Liver (tissue), 9 donors: Measurements from ENCODE around the gene OTOF. TPM values are rescaled to one million over a fixed set of nuclear protein-coding genes. Genes with fewer than 3 reads are reported as not detected.

ENCODE experiments used
- DNase-seq: peaks from one replicate; pipeline ENCODE4 v3.0.0-alpha.2; 2017; ENCODE audit warnings: low spot score
- H3K27ac ChIP-seq, 2 donors: one replicate each; pipeline ENCODE4 v1.7.0; 2013; ENCODE audit warnings: inconsistent platforms in 2 of 2, low read length in 2 of 2, control low read depth in 1 of 2, low read depth in 1 of 2, mild to moderate bottlenecking in 1 of 2
- H3K27me3 ChIP-seq, 4 donors: one replicate each; pipeline versions ENCODE4 v1.6.1 to v1.7.0; 2013; ENCODE audit warnings: low read length in 3 of 4, inconsistent platforms in 1 of 4, mild to moderate bottlenecking in 1 of 4, moderate library complexity in 1 of 4; ENCODE audit not compliant: control insufficient read depth in 4 of 4, insufficient read depth in 4 of 4
- H3K36me3 ChIP-seq, 4 donors: one replicate each; pipeline versions ENCODE4 v1.6.1 to v1.7.0; 2013; ENCODE audit warnings: low read length in 3 of 4, mild to moderate bottlenecking in 3 of 4, low read depth in 1 of 4, moderate library complexity in 1 of 4; ENCODE audit not compliant: control insufficient read depth in 4 of 4, insufficient read depth in 3 of 4
- H3K4me1 ChIP-seq, 4 donors: one replicate each; pipeline versions ENCODE4 v1.6.1 to v1.7.0; 2013; ENCODE audit warnings: low read length in 3 of 4, mild to moderate bottlenecking in 3 of 4, moderate library complexity in 1 of 4; ENCODE audit not compliant: control insufficient read depth in 4 of 4, insufficient read depth in 4 of 4
- H3K4me3 ChIP-seq, 3 donors: one replicate each; pipeline versions ENCODE4 v1.6.1 to v1.7.0; 2013; ENCODE audit warnings: low read length in 3 of 3, control low read depth in 1 of 3, low read depth in 1 of 3, mild to moderate bottlenecking in 1 of 3
- H3K9ac ChIP-seq, 2 donors: one replicate each; pipeline ENCODE4 v1.7.0; 2013; ENCODE audit warnings: low read length in 2 of 2, mild to moderate bottlenecking in 2 of 2, moderate library complexity in 2 of 2, control low read depth in 1 of 2, low read depth in 1 of 2
- H3K9me3 ChIP-seq, 4 donors: one replicate each; pipeline versions ENCODE4 v1.6.1 to v1.7.0; 2013; ENCODE audit warnings: low read length in 3 of 4; ENCODE audit not compliant: control insufficient read depth in 4 of 4
- EGR1 ChIP-seq, 2 donors: IDR thresholded peaks; 2 replicates each; pipeline ENCODE4 v1.6.1; 2016 to 2018; ENCODE audit warnings: antibody characterized with exemption in 2 of 2, low read depth in 2 of 2
- FOXA1 ChIP-seq: IDR thresholded peaks from 2 replicates; pipeline ENCODE4 v1.6.1; 2016; ENCODE audit warnings: antibody characterized with exemption
- GABPA ChIP-seq, 2 donors: IDR thresholded peaks in 1 of 2; conservative IDR thresholded peaks in 1 of 2; 2 replicates each; pipeline ENCODE4 v1.6.1; 2016; ENCODE audit warnings: antibody characterized with exemption in 2 of 2, mild to moderate bottlenecking in 1 of 2, moderate library complexity in 1 of 2
- HNF4A ChIP-seq, 2 donors: conservative IDR thresholded peaks; 2 replicates each; pipeline ENCODE4 v1.6.1; 2016; ENCODE audit warnings: antibody characterized with exemption in 2 of 2, mild to moderate bottlenecking in 2 of 2
- HNF4G ChIP-seq: IDR thresholded peaks from 2 replicates; pipeline ENCODE4 v1.6.1; 2016; ENCODE audit warnings: antibody characterized with exemption
- JUND ChIP-seq, 2 donors: IDR thresholded peaks; 2 replicates each; pipeline ENCODE4 v1.6.1; 2016; ENCODE audit warnings: antibody characterized with exemption in 2 of 2
- NR2F2 ChIP-seq: IDR thresholded peaks from 2 replicates; pipeline ENCODE4 v1.6.1; 2016; ENCODE audit warnings: antibody characterized with exemption
- RAD21 ChIP-seq, 2 donors: IDR thresholded peaks; 2 replicates each; pipeline ENCODE4 v1.6.1; 2016; ENCODE audit warnings: antibody characterized with exemption in 2 of 2, mild to moderate bottlenecking in 2 of 2
- SP1 ChIP-seq: IDR thresholded peaks from 2 replicates; pipeline ENCODE4 v1.6.1; 2018; ENCODE audit warnings: antibody characterized with exemption, mild to moderate bottlenecking
- TAF1 ChIP-seq: conservative IDR thresholded peaks from 2 replicates; pipeline ENCODE4 v1.6.1; 2016; ENCODE audit warnings: antibody characterized with exemption, mild to moderate bottlenecking
- YY1 ChIP-seq: IDR thresholded peaks from 2 replicates; pipeline ENCODE4 v1.6.1; 2016; ENCODE audit warnings: antibody characterized with exemption, mild to moderate bottlenecking
- WGBS: extraction: QIAGEN DNeasy Blood & Tissue Kit; methylation state at CpG from one replicate; pipeline ENCODE4 v1.1.7; 2013; 5-methylcytosine and 5-hydroxymethylcytosine counted together
- polyA plus RNA-seq, 2 donors: library from polyadenylated mRNA; stranded (reverse) in 1 of 2; unstranded in 1 of 2; fragments of 200-250 nt in 1 of 2; fragments of >200 nt in 1 of 2; fragmentation: Nextera tagmentation in 1 of 2; extraction: Ambion mirVana in 1 of 2; gene quantifications; one replicate each; pipeline versions ENCODE4 v1.2.1 to v1.2.3, GENCODE V29; 2013 to 2015
- total RNA-seq, 2 donors: library from RNA; depleted of rRNA; stranded (reverse); fragments of >200 nt; gene quantifications; one replicate each; pipeline ENCODE4 v1.2.3, GENCODE V29; 2014
- TF ChIP-seq, protein P1 (sequence below): IDR thresholded peaks from 2 replicates; pipeline ENCODE4 v1.6.1; 2016; ENCODE audit warnings: antibody characterized with exemption
- TF ChIP-seq, protein P2 (sequence below): fragments of 150-350 bp; IDR thresholded peaks from 2 replicates; pipeline ENCODE4 v1.5.1; 2017; ENCODE audit warnings: improper control_type of control experiment, low read depth, low read length; ENCODE audit not compliant: missing input control
- TF ChIP-seq, protein P3 (sequence below): IDR thresholded peaks from 2 replicates; pipeline ENCODE4 v1.6.1; 2016; ENCODE audit warnings: antibody characterized with exemption, mild to moderate bottlenecking
- donor health status: healthy.
- donor health status: healthy.
- donor health status: healthy.
- donor health status: healthy.
- donor health status: healthy.

Gene OTOF
- total and polyA plus RNA-seq, 4 donors = 0.06 to 0.28 (median 0.07) TPM; not detected in 1

DNA sequence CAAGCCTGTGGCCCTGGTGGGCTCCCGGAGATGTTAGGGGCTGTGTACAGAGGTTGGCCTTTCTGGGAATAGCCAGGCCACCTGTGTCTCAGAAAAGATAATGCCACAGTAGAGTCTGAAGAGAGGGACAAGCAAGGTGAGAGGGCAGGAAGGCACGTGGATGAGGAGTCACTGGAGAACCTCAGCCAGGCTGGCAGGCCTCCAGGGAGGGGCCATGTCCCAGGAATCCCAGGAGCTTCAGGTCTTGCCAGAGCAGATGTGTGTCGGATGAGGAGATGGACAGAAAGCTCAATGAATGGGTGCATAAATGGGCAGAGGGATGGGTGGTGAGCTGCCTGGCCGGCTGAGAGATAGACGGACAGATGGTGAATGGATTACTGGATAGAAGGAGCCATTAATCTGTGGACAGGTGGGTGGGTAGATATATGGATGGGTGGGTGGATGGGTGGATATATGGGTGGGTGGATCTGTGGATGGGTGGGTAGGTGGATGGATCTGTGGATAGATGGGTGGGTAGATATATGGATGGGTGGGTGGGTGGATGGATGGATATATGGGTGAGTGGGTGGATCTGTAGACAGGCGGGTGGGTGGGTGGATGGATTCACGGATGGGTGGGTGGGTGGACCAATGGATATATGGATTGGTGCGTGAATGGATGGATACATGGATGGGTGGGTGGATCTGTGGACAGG is 7.9 kb upstream of the OTOF start:
- no peaks in the 10 kb centered on the region for H3K36me3 ChIP-seq
- peaks cover 10 to 27% (median 16%) of the 10 kb centered on the region in 4 donors for H3K4me1 ChIP-seq
- no peak for DNase-seq
- H3K27ac ChIP-seq = no peak overlapping the region
- TF ChIP-seq, protein P1, sequence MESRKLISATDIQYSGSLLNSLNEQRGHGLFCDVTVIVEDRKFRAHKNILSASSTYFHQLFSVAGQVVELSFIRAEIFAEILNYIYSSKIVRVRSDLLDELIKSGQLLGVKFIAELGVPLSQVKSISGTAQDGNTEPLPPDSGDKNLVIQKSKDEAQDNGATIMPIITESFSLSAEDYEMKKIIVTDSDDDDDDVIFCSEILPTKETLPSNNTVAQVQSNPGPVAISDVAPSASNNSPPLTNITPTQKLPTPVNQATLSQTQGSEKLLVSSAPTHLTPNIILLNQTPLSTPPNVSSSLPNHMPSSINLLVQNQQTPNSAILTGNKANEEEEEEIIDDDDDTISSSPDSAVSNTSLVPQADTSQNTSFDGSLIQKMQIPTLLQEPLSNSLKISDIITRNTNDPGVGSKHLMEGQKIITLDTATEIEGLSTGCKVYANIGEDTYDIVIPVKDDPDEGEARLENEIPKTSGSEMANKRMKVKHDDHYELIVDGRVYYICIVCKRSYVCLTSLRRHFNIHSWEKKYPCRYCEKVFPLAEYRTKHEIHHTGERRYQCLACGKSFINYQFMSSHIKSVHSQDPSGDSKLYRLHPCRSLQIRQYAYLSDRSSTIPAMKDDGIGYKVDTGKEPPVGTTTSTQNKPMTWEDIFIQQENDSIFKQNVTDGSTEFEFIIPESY = no peak
- TF ChIP-seq NR2F2 = no peak
- TF ChIP-seq, protein P2, sequence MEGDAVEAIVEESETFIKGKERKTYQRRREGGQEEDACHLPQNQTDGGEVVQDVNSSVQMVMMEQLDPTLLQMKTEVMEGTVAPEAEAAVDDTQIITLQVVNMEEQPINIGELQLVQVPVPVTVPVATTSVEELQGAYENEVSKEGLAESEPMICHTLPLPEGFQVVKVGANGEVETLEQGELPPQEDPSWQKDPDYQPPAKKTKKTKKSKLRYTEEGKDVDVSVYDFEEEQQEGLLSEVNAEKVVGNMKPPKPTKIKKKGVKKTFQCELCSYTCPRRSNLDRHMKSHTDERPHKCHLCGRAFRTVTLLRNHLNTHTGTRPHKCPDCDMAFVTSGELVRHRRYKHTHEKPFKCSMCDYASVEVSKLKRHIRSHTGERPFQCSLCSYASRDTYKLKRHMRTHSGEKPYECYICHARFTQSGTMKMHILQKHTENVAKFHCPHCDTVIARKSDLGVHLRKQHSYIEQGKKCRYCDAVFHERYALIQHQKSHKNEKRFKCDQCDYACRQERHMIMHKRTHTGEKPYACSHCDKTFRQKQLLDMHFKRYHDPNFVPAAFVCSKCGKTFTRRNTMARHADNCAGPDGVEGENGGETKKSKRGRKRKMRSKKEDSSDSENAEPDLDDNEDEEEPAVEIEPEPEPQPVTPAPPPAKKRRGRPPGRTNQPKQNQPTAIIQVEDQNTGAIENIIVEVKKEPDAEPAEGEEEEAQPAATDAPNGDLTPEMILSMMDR = no peak
- no peak for TF ChIP-seq JUND (IDR thresholded peaks at IDR 0.05)
- no peak for TF ChIP-seq GABPA (IDR thresholded peaks at IDR 0.05 in 1 of 2, conservative IDR thresholded peaks at IDR 0.05 in 1 of 2)
- WGBS = 94% methylated on average over 8 of the region's 8 CpGs
- H3K9ac ChIP-seq = no peak overlapping the region
- H3K9me3 ChIP-seq = no peaks in the 10 kb centered on the region
- H3K4me3 ChIP-seq = no peak overlapping the region
- no peaks in the 10 kb centered on the region for H3K27me3 ChIP-seq

DNA sequence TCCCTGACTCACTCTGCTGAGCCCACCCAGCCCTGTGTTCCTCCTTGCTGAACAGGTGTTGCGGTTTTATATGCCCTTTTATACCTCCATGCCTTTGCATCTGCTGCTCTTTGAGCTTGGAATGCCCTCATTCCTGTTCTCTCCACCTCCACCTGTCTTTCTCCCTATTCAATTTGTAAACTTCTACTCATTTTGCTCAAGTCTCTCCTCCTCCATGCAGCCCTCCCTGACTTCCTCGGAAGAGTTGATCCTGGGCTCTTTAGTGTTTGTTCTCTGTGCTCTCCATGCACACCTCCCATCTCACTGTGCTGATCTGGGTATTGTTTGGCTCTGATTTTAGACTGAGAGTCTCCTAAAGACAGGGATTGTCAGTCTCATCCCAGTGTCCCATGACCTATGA is 7.2 kb upstream of the OTOF start:
- Histone ChIP-seq H3K4me1 (peaks cover 10 to 27% (median 16%) of the 10 kb centered on the region in 4 donors), H3K4me3 (no peak overlapping the region)
- WGBS = 97% methylated on average over 2 of the region's 2 CpGs

More for the DNA sequence above, 7.2 kb upstream of the OTOF start:
- H3K27ac ChIP-seq = no peak overlapping the region
- H3K27me3 ChIP-seq = no peaks in the 10 kb centered on the region
- no peaks in the 10 kb centered on the region for H3K9me3 ChIP-seq
- TF ChIP-seq TAF1 = no peak
- no peak for TF ChIP-seq RAD21 (IDR thresholded peaks at IDR 0.05)
- TF ChIP-seq EGR1 (IDR thresholded peaks at IDR 0.05; ENCODE audit: low read depth in 2 of 2) = no peak
- TF ChIP-seq FOXA1 = no peak
- TF ChIP-seq YY1 = no peak
- TF ChIP-seq, protein P1 = no peak
- TF ChIP-seq GABPA (IDR thresholded peaks at IDR 0.05 in 1 of 2, conservative IDR thresholded peaks at IDR 0.05 in 1 of 2) = no peak
- TF ChIP-seq HNF4G = no peak
- TF ChIP-seq NR2F2 = no peak
- no peak for TF ChIP-seq JUND (IDR thresholded peaks at IDR 0.05)
- no peak for TF ChIP-seq HNF4A (conservative IDR thresholded peaks at IDR 0.05)
- TF ChIP-seq, protein P3, sequence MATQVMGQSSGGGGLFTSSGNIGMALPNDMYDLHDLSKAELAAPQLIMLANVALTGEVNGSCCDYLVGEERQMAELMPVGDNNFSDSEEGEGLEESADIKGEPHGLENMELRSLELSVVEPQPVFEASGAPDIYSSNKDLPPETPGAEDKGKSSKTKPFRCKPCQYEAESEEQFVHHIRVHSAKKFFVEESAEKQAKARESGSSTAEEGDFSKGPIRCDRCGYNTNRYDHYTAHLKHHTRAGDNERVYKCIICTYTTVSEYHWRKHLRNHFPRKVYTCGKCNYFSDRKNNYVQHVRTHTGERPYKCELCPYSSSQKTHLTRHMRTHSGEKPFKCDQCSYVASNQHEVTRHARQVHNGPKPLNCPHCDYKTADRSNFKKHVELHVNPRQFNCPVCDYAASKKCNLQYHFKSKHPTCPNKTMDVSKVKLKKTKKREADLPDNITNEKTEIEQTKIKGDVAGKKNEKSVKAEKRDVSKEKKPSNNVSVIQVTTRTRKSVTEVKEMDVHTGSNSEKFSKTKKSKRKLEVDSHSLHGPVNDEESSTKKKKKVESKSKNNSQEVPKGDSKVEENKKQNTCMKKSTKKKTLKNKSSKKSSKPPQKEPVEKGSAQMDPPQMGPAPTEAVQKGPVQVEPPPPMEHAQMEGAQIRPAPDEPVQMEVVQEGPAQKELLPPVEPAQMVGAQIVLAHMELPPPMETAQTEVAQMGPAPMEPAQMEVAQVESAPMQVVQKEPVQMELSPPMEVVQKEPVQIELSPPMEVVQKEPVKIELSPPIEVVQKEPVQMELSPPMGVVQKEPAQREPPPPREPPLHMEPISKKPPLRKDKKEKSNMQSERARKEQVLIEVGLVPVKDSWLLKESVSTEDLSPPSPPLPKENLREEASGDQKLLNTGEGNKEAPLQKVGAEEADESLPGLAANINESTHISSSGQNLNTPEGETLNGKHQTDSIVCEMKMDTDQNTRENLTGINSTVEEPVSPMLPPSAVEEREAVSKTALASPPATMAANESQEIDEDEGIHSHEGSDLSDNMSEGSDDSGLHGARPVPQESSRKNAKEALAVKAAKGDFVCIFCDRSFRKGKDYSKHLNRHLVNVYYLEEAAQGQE = no peak
- TF ChIP-seq SP1 = no peak
- H3K9ac ChIP-seq = no peak overlapping the region
- H3K36me3 ChIP-seq = no peaks in the 10 kb centered on the region
- DNase-seq = no peak
